ENCODE results near the gene ECE2.

The ECE2 gene

GRCh38 chr3:184275961-184276910 lies at the start of gene ECE2:
ECE2 (plus strand) TSS chr3:184276022; CDS start chr3:184276154, 132 bp downstream.
- H3K36me3 ChIP-seq (ENCODE audit: insufficient read depth, insufficient read length, low read length), result no peaks in the 10 kb centered on the region
- no peaks in the 10 kb centered on the region for H3K9me3 ChIP-seq (ENCODE audit: insufficient read depth, low read length)
- TF ChIP-seq ZNF274 (IDR thresholded peaks at IDR 0.05; ENCODE audit: low read depth, low read length) (no peak), SUZ12 (IDR thresholded peaks at IDR 0.05; ENCODE audit: extremely low read depth, insufficient read depth, insufficient read length) (no peak), YY1 (IDR thresholded peaks at IDR 0.05; ENCODE audit: insufficient read depth, insufficient read length) (no peak)
- no peak within 1 kb of the TSS for H3K9ac ChIP-seq (ENCODE audit: insufficient read length, low read depth)
- H3K4me3 ChIP-seq (ENCODE audit: insufficient read length, low read depth), result no peak within 1 kb of the TSS
- DNase-seq (ENCODE audit: low read depth, low spot score), result no peak
- no peaks in the 10 kb centered on the region for H3K27me3 ChIP-seq (ENCODE audit: insufficient read depth, insufficient read length)
- peaks cover 3% of the 10 kb centered on the region for H3K4me1 ChIP-seq (ENCODE audit: insufficient read depth, insufficient read length)

GRCh38 chr3:184227481-184227935 lies 48.3 kb upstream of the ECE2 start:
- Histone ChIP-seq H3K9me3 (ENCODE audit: insufficient read depth, low read length) (no peaks in the 10 kb centered on the region), H3K4me1 (ENCODE audit: insufficient read depth, insufficient read length) (peaks cover 6% of the 10 kb centered on the region), H3K36me3 (ENCODE audit: insufficient read depth, insufficient read length, low read length) (no peaks in the 10 kb centered on the region), H3K27me3 (ENCODE audit: insufficient read depth, insufficient read length) (peaks cover 52% of the 10 kb centered on the region), H3K4me3 (ENCODE audit: insufficient read length, low read depth) (no peak overlapping the region), H3K9ac (ENCODE audit: insufficient read length, low read depth) (no peak overlapping the region)
- TF ChIP-seq SUZ12 (IDR thresholded peaks at IDR 0.05; ENCODE audit: extremely low read depth, insufficient read depth, insufficient read length) (no peak), YY1 (IDR thresholded peaks at IDR 0.05; ENCODE audit: insufficient read depth, insufficient read length) (no peak), ZNF274 (IDR thresholded peaks at IDR 0.05; ENCODE audit: low read depth, low read length) (no peak)
- no peak for DNase-seq (ENCODE audit: low read depth, low spot score)

GRCh38 chr3:184228376-184229137 lies 47.3 kb upstream of the ECE2 start:
- no peak overlapping the region for H3K4me3 ChIP-seq (ENCODE audit: insufficient read length, low read depth)
- no peaks in the 10 kb centered on the region for H3K36me3 ChIP-seq (ENCODE audit: insufficient read depth, insufficient read length, low read length)
- peaks cover 6% of the 10 kb centered on the region for H3K4me1 ChIP-seq (ENCODE audit: insufficient read depth, insufficient read length)
- no peak for DNase-seq (ENCODE audit: low read depth, low spot score)
- no peaks in the 10 kb centered on the region for H3K9me3 ChIP-seq (ENCODE audit: insufficient read depth, low read length)
- TF ChIP-seq YY1 (IDR thresholded peaks at IDR 0.05; ENCODE audit: insufficient read depth, insufficient read length), result no peak
- TF ChIP-seq ZNF274 (IDR thresholded peaks at IDR 0.05; ENCODE audit: low read depth, low read length), result no peak
- no peak for TF ChIP-seq SUZ12 (IDR thresholded peaks at IDR 0.05; ENCODE audit: extremely low read depth, insufficient read depth, insufficient read length)
- H3K27me3 ChIP-seq (ENCODE audit: insufficient read depth, insufficient read length), result peaks cover 62% of the 10 kb centered on the region
- no peak overlapping the region for H3K9ac ChIP-seq (ENCODE audit: insufficient read length, low read depth)

- H3K9me3 ChIP-seq (ENCODE audit: insufficient read depth, low read length), result no peaks in the 10 kb centered on the region
- TF ChIP-seq SUZ12 (IDR thresholded peaks at IDR 0.05; ENCODE audit: extremely low read depth, insufficient read depth, insufficient read length) (peak; percentile 95), YY1 (IDR thresholded peaks at IDR 0.05; ENCODE audit: insufficient read depth, insufficient read length) (no peak)
- H3K27me3 ChIP-seq (ENCODE audit: insufficient read depth, insufficient read length), result peaks cover 67% of the 10 kb centered on the region
- DNase-seq (ENCODE audit: low read depth, low spot score), result no peak
- H3K36me3 ChIP-seq (ENCODE audit: insufficient read depth, insufficient read length, low read length), result no peaks in the 10 kb centered on the region
- peaks cover 6% of the 10 kb centered on the region for H3K4me1 ChIP-seq (ENCODE audit: insufficient read depth, insufficient read length)
- H3K9ac ChIP-seq (ENCODE audit: insufficient read length, low read depth), result peak within 1 kb of the TSS; percentile 64
- peak within 1 kb of the TSS; percentile 47 for H3K4me3 ChIP-seq (ENCODE audit: insufficient read length, low read depth)
Observed at GRCh38 chr3:184229394-184230080, 46.3 kb upstream of the ECE2 start, which contains the start of gene VWA5B2. VWA5B2 (plus strand) TSS chr3:184229585; CDS start chr3:184230529, 944 bp downstream.

GRCh38 chr3:184230081-184230602 lies 45.7 kb upstream of the ECE2 start:
- H3K4me3 ChIP-seq (ENCODE audit: insufficient read length, low read depth), result peak overlapping the region; percentile 47
- peaks cover 67% of the 10 kb centered on the region for H3K27me3 ChIP-seq (ENCODE audit: insufficient read depth, insufficient read length)
- peak overlapping the region; percentile 64 for H3K9ac ChIP-seq (ENCODE audit: insufficient read length, low read depth)
- peaks cover 6% of the 10 kb centered on the region for H3K4me1 ChIP-seq (ENCODE audit: insufficient read depth, insufficient read length)
- peak; percentile 6 for TF ChIP-seq SUZ12 (IDR thresholded peaks at IDR 0.05; ENCODE audit: extremely low read depth, insufficient read depth, insufficient read length)
- TF ChIP-seq ZNF274 (IDR thresholded peaks at IDR 0.05; ENCODE audit: low read depth, low read length), result no peak
- DNase-seq (ENCODE audit: low read depth, low spot score), result no peak
- H3K9me3 ChIP-seq (ENCODE audit: insufficient read depth, low read length), result no peaks in the 10 kb centered on the region
- no peaks in the 10 kb centered on the region for H3K36me3 ChIP-seq (ENCODE audit: insufficient read depth, insufficient read length, low read length)

GRCh38 chr3:184230603-184231528 lies 45.0 kb upstream of the ECE2 start:
- Histone ChIP-seq H3K9me3 (ENCODE audit: insufficient read depth, low read length) (no peaks in the 10 kb centered on the region), H3K4me3 (ENCODE audit: insufficient read length, low read depth) (peak overlapping the region; percentile 47), H3K36me3 (ENCODE audit: insufficient read depth, insufficient read length, low read length) (no peaks in the 10 kb centered on the region), H3K27me3 (ENCODE audit: insufficient read depth, insufficient read length) (peaks cover 69% of the 10 kb centered on the region), H3K4me1 (ENCODE audit: insufficient read depth, insufficient read length) (peaks cover 6% of the 10 kb centered on the region), H3K9ac (ENCODE audit: insufficient read length, low read depth) (peak overlapping the region; percentile 64)
- DNase-seq (ENCODE audit: low read depth, low spot score), result no peak
- peak; percentile 92 for TF ChIP-seq SUZ12 (IDR thresholded peaks at IDR 0.05; ENCODE audit: extremely low read depth, insufficient read depth, insufficient read length)
- no peak for TF ChIP-seq ZNF274 (IDR thresholded peaks at IDR 0.05; ENCODE audit: low read depth, low read length)

Data from NT2/D1 (cell line).